GM23248 (cell line): Measurements from ENCODE around the gene TEX26. TPM values are rescaled to one million over a fixed set of nuclear protein-coding genes. Genes with fewer than 3 reads are reported as not detected.

Experiments
- DNase-seq: peaks from one replicate; pipeline ENCODE4 v3.0.0-alpha.2; 2015
- H2AFZ ChIP-seq: fragments of 200-600 bp; sonication (generic); 2 replicates; pipeline ENCODE4 v1.6.1; 2016; ENCODE audit warnings: antibody characterized with exemption
- H3F3A ChIP-seq: fragments of 200-600 bp; sonication (generic); 2 replicates; pipeline ENCODE4 v1.6.1; 2016; ENCODE audit warnings: mild to moderate bottlenecking, antibody characterized with exemption, mixed run types; ENCODE audit not compliant: insufficient read depth
- H3K27ac ChIP-seq: fragments of 200-600 bp; sonication (generic); 2 replicates; pipeline ENCODE4 v1.5.1; 2016; ENCODE audit warnings: mild to moderate bottlenecking
- H3K27me3 ChIP-seq: fragments of 200-600 bp; sonication (generic); replicated peaks from 2 replicates; pipeline ENCODE4 v1.6.1; 2016; ENCODE audit warnings: mild to moderate bottlenecking; ENCODE audit not compliant: insufficient read depth
- H3K36me3 ChIP-seq: fragments of 200-600 bp; sonication (generic); 2 replicates; pipeline ENCODE4 v1.6.1; 2016; ENCODE audit warnings: low read depth, mild to moderate bottlenecking
- H3K4me1 ChIP-seq: fragments of 200-600 bp; sonication (generic); 2 replicates; pipeline ENCODE4 v1.6.1; 2016; ENCODE audit warnings: mild to moderate bottlenecking; ENCODE audit not compliant: insufficient read depth
- H3K4me2 ChIP-seq: fragments of 200-600 bp; sonication (generic); one replicate; pipeline ENCODE4 v1.6.1; 2016; ENCODE audit warnings: mild to moderate bottlenecking; ENCODE audit not compliant: unreplicated experiment
- H3K4me3 ChIP-seq: fragments of 200-600 bp; sonication (generic); 2 replicates; pipeline ENCODE4 v1.5.1; 2016; ENCODE audit warnings: mild to moderate bottlenecking
- H3K79me2 ChIP-seq: fragments of 200-600 bp; sonication (generic); 2 replicates; pipeline ENCODE4 v1.6.1; 2016; ENCODE audit warnings: mild to moderate bottlenecking; ENCODE audit not compliant: insufficient read depth
- H3K9ac ChIP-seq: fragments of 200-600 bp; sonication (generic); 2 replicates; pipeline ENCODE4 v1.6.1; 2016; ENCODE audit warnings: mild to moderate bottlenecking
- H3K9me2 ChIP-seq: fragments of 200-600 bp; sonication (generic); 2 replicates; pipeline ENCODE4 v1.6.1; 2016; ENCODE audit warnings: mixed run types, mild to moderate bottlenecking, moderate library complexity; ENCODE audit not compliant: insufficient read depth
- H3K9me3 ChIP-seq: fragments of 200-600 bp; sonication (generic); one replicate; pipeline ENCODE4 v1.6.1; 2017; ENCODE audit warnings: low read depth
- H4K20me1 ChIP-seq: fragments of 200-600 bp; sonication (generic); 2 replicates; pipeline ENCODE4 v1.6.0; 2016; ENCODE audit not compliant: insufficient read depth
- EZH2 ChIP-seq: fragments of 200-600 bp; sonication (generic); IDR thresholded peaks from 2 replicates; pipeline ENCODE4 v1.6.1; 2018; ENCODE audit warnings: antibody characterized with exemption, mild to moderate bottlenecking; ENCODE audit not compliant: insufficient read depth, poor library complexity, severe bottlenecking
- EZH2phosphoT487 ChIP-seq: fragments of 200-600 bp; sonication (generic); IDR thresholded peaks from 2 replicates; pipeline ENCODE4 v1.6.1; 2018; ENCODE audit warnings: antibody characterized with exemption, moderate library complexity, mild to moderate bottlenecking, low read depth; ENCODE audit not compliant: insufficient read depth
- WGBS, 2 experiments: methylation state at CpG; one replicate each; pipeline ENCODE4 v1.1.6; 2015 to 2017; ENCODE audit warnings: low lambda C conversion rate in 2 of 2, low coverage in 1 of 2; ENCODE audit errors: missing lambda C conversion rate in 2 of 2; 5-methylcytosine and 5-hydroxymethylcytosine counted together
- in situ Hi-C: fragments of 300-500 bp; cut with MboI; formaldehyde crosslinking; loops from 2 replicates; pipeline ENCODE4 v1.15.0; 2020
- polyA plus RNA-seq: library from polyadenylated mRNA; unstranded; fragments of >200 nt; fragmentation: Nextera tagmentation; extraction: Ambion mirVana; gene quantifications from 2 replicates; pipeline ENCODE4 v1.2.1, GENCODE V29; 2016
- total RNA-seq: library from RNA; depleted of rRNA; stranded (reverse); fragments of >200 nt; shearing (Covaris generic); gene quantifications from 2 replicates; pipeline ENCODE4 v1.2.3, GENCODE V29; 2014

TEX26 gene
- total and polyA plus RNA-seq, 2 experiments from 2014 or later, result 0.22 TPM; not detected in 1

DNA sequence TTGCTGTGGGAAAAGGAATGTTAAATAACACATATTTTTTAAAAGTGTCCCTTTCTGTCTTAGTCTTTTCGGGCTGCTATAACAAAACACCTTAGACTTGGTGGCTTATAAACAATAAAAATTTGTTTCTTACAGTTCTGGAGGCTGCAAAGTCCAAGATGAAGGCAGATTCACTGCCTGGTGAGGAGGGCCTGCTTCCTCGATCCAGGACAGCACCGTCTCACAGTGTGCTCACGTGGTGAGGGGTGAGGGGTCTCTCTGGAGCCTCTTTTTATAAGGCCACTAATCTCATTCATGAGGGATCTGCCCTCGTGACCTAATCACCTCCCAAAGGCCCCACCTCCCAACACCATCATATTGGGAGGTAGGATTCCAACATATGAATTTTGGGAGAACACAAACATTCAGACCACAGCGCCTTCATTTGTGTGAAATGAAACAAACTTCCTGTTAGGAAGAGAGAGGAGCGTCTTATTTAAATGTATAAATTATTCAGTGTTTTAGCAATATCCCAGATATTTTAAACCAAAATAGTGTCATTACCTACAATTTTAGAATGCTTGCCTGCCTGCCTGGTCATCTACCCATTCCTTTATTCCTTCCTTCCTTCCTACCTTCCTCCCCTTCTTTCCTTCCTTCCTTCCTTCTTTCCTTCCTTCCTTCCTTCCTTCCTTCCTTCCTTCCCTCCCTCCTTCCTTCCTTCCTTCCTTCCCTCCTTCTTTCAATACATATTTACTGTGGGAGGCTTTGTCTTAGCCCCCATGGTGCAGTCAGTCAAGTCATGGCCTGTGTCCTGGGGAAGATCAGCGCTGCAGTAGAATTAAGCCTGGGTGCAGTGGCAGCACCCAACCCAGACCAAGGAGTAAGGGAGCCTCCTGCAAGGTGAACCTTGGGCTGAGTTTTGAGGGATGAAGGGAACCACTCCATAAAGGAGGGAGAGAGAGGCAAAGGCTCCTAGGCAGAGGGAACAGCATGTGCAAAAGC lies 84.2 kb downstream of the TEX26 start:
- in situ Hi-C loops, result no loop called here
- H3K9ac ChIP-seq, result no peak overlapping the region
- no peak overlapping the region for H2AFZ ChIP-seq
- 88 to 92% methylated on average over 8 of the region's 8 CpGs for WGBS, 2 experiments
- no peaks in the 10 kb centered on the region for H3F3A ChIP-seq
- DNase-seq, result no peak
- no peak overlapping the region for H3K4me3 ChIP-seq
- H4K20me1 ChIP-seq, result no peaks in the 10 kb centered on the region
- TF ChIP-seq EZH2 (no peak), EZH2phosphoT487 (no peak)
- H3K27ac ChIP-seq, result no peak overlapping the region
- no peaks in the 10 kb centered on the region for H3K36me3 ChIP-seq
- no peak overlapping the region for H3K4me2 ChIP-seq
- H3K27me3 ChIP-seq, result no peaks in the 10 kb centered on the region
- no peaks in the 10 kb centered on the region for H3K4me1 ChIP-seq
- H3K9me3 ChIP-seq, result no peaks in the 10 kb centered on the region
- no peaks in the 10 kb centered on the region for H3K79me2 ChIP-seq
- no peaks in the 10 kb centered on the region for H3K9me2 ChIP-seq

- in situ Hi-C loops, result no loop called here
- no peaks in the 10 kb centered on the region for H3K9me2 ChIP-seq
- no peak overlapping the region for H3K27ac ChIP-seq
- 65 to 66% methylated on average over 3 of the region's 3 CpGs for WGBS, 2 experiments
- no peaks in the 10 kb centered on the region for H3K4me1 ChIP-seq
- TF ChIP-seq EZH2 (no peak), EZH2phosphoT487 (no peak)
- no peak overlapping the region for H3K4me3 ChIP-seq
- no peak for DNase-seq
- H3K9me3 ChIP-seq, result no peaks in the 10 kb centered on the region
- H3F3A ChIP-seq, result no peaks in the 10 kb centered on the region
- H3K27me3 ChIP-seq, result no peaks in the 10 kb centered on the region
- H4K20me1 ChIP-seq, result no peaks in the 10 kb centered on the region
- H2AFZ ChIP-seq, result no peak overlapping the region
- no peak overlapping the region for H3K4me2 ChIP-seq
- no peak overlapping the region for H3K9ac ChIP-seq
- H3K79me2 ChIP-seq, result no peaks in the 10 kb centered on the region
- H3K36me3 ChIP-seq, result no peaks in the 10 kb centered on the region
These were observed 86.1 kb downstream of the TEX26 start for GRCh38 chr13:31018511-31018910.

- 71 to 80% methylated on average over 3 of the region's 3 CpGs for WGBS, 2 experiments
- Histone ChIP-seq H3K27me3 (no peaks in the 10 kb centered on the region), H3F3A (no peaks in the 10 kb centered on the region), H3K4me3 (no peak overlapping the region), H3K79me2 (no peaks in the 10 kb centered on the region), H3K4me1 (no peaks in the 10 kb centered on the region), H3K9me2 (no peaks in the 10 kb centered on the region), H3K9me3 (no peaks in the 10 kb centered on the region), H3K36me3 (no peaks in the 10 kb centered on the region), H3K9ac (no peak overlapping the region), H3K4me2 (no peak overlapping the region), H2AFZ (no peak overlapping the region), H3K27ac (no peak overlapping the region), H4K20me1 (no peaks in the 10 kb centered on the region)
- in situ Hi-C loops, result no loop called here
- no peak for DNase-seq
- TF ChIP-seq EZH2phosphoT487, result no peak
- TF ChIP-seq EZH2, result no peak
These were observed 88.5 kb downstream of the TEX26 start for GRCh38 chr13:31020996-31021395.

DNA sequence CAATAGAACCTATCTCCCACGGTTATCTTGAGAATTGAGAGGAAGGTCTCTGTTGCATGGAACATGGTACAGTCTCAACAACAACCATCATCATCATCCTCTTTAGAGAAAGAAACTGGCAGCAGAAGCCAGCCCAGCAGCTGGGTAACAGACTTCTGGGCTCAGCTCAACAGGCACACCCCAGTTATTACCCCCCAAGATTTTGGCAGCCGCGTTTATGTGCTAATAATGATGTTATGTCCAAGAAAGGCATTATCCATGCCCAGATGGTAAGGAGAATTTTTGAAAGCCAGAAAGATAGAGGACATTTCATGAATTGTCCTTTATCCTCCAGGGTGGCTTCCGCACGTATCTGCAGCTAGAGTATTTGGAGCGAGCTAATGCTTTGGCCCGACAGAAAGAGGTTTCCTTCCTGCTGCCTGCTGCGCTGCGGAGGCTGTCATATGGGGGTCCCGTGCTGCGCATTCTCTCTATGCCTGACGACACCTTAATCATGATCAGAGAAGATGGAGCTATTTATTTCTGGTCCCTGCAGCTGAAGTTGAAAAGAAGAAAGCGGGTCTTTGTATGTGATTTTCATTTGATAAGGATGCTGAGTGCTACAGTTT lies 89.9 kb downstream of the TEX26 start:
- Histone ChIP-seq H3K4me3 (no peak overlapping the region), H3K9me2 (no peaks in the 10 kb centered on the region), H3K27ac (no peak overlapping the region), H3K4me1 (no peaks in the 10 kb centered on the region), H3K9me3 (no peaks in the 10 kb centered on the region), H3K27me3 (no peaks in the 10 kb centered on the region), H2AFZ (no peak overlapping the region), H4K20me1 (no peaks in the 10 kb centered on the region), H3F3A (no peaks in the 10 kb centered on the region), H3K36me3 (no peaks in the 10 kb centered on the region), H3K79me2 (no peaks in the 10 kb centered on the region), H3K9ac (no peak overlapping the region), H3K4me2 (no peak overlapping the region)
- no peak for TF ChIP-seq EZH2
- no peak for TF ChIP-seq EZH2phosphoT487
- 39 to 45% methylated on average over 13 of the region's 13 CpGs for WGBS, 2 experiments
- DNase-seq, result no peak
- in situ Hi-C loops, result no loop called here
